Thymus (tissue), 11 donors: ENCODE data around the gene VWA5B1. TPM values are rescaled to one million over a fixed set of nuclear protein-coding genes. Genes with fewer than 3 reads are reported as not detected.

Source experiments
- DNase-seq, 9 donors: peaks; one replicate each; pipeline ENCODE4 v3.0.0-alpha.2; 2013; ENCODE audit warnings: low spot score in 9 of 9, low read depth in 6 of 9, missing footprints in 1 of 9
- H3K27ac ChIP-seq, 2 donors: one replicate each; pipeline ENCODE4 v1.5.1; 2013; ENCODE audit warnings: control low read depth in 1 of 2, low read depth in 1 of 2, low read length in 1 of 2, mild to moderate bottlenecking in 1 of 2, moderate library complexity in 1 of 2
- H3K27me3 ChIP-seq, 2 donors: one replicate each; pipeline ENCODE4 v1.5.1; 2013; ENCODE audit warnings: low read length in 1 of 2; ENCODE audit not compliant: control insufficient read depth in 2 of 2, insufficient read depth in 1 of 2
- H3K36me3 ChIP-seq, 2 donors: one replicate each; pipeline ENCODE4 v1.5.1; 2013; ENCODE audit warnings: low read length in 1 of 2, mild to moderate bottlenecking in 1 of 2, moderate library complexity in 1 of 2; ENCODE audit not compliant: control insufficient read depth in 2 of 2, insufficient read depth in 2 of 2
- H3K4me1 ChIP-seq, 2 donors: one replicate each; pipeline ENCODE4 v1.5.1; 2013; ENCODE audit warnings: low read length in 2 of 2; ENCODE audit not compliant: control insufficient read depth in 2 of 2, insufficient read depth in 2 of 2
- H3K4me3 ChIP-seq, 2 donors: one replicate each; pipeline ENCODE4 v1.5.1; 2013; ENCODE audit warnings: low read length in 2 of 2, control low read depth in 1 of 2, mild to moderate bottlenecking in 1 of 2
- H3K9me3 ChIP-seq, 2 donors: one replicate each; pipeline ENCODE4 v1.5.1; 2013; ENCODE audit warnings: low read length in 1 of 2, mild to moderate bottlenecking in 1 of 2; ENCODE audit not compliant: control insufficient read depth in 2 of 2, insufficient read depth in 1 of 2
- WGBS: extraction: QIAGEN DNeasy Blood & Tissue Kit; methylation state at CpG from one replicate; pipeline ENCODE4 v1.1.7; 2013; 5-methylcytosine and 5-hydroxymethylcytosine counted together
- polyA plus RNA-seq: library from polyadenylated mRNA; stranded (reverse); fragments of 200-250 nt; gene quantifications from one replicate; pipeline ENCODE4 v1.2.3, GENCODE V29; 2013
- total RNA-seq: library from RNA; stranded (reverse); fragments of 120-200 nt; gene quantifications from one replicate; pipeline ENCODE4 v1.2.4, GENCODE V29; 2013
- donor health status: healthy.

Gene VWA5B1
- total and polyA plus RNA-seq, 2 donors = 0.05 TPM

GRCh38 chr1:20276485-20277159, 14.1 kb upstream of the VWA5B1 start:
- H3K9me3 ChIP-seq = peaks cover 0 to 3% of the 10 kb centered on the region in 2 donors
- no peak overlapping the region for H3K27ac ChIP-seq
- no peak for DNase-seq
- H3K36me3 ChIP-seq = no peaks in the 10 kb centered on the region
- H3K4me1 ChIP-seq = no peaks in the 10 kb centered on the region
- WGBS = 86% methylated on average over 12 of the region's 12 CpGs
- no peak overlapping the region for H3K4me3 ChIP-seq
- no peaks in the 10 kb centered on the region for H3K27me3 ChIP-seq

- Histone ChIP-seq H3K4me1 (no peaks in the 10 kb centered on the region), H3K4me3 (no peak overlapping the region), H3K9me3 (no peaks in the 10 kb centered on the region), H3K27ac (no peak overlapping the region), H3K36me3 (no peaks in the 10 kb centered on the region), H3K27me3 (no peaks in the 10 kb centered on the region)
- no peak for DNase-seq
- 47% methylated on average over 4 of the region's 4 CpGs for WGBS
Observed at GRCh38 chr1:20278692-20279130, 12.0 kb upstream of the VWA5B1 start.

GRCh38 chr1:20279509-20279908, 11.2 kb upstream of the VWA5B1 start:
- 86% methylated on average over 7 of the region's 7 CpGs for WGBS
- Histone ChIP-seq H3K27me3 (no peaks in the 10 kb centered on the region), H3K4me3 (no peak overlapping the region), H3K9me3 (no peaks in the 10 kb centered on the region), H3K36me3 (no peaks in the 10 kb centered on the region), H3K4me1 (no peaks in the 10 kb centered on the region), H3K27ac (no peak overlapping the region)
- DNase-seq = no peak

- Histone ChIP-seq H3K36me3 (no peaks in the 10 kb centered on the region), H3K9me3 (no peaks in the 10 kb centered on the region), H3K4me3 (no peak overlapping the region), H3K27ac (no peak overlapping the region), H3K27me3 (no peaks in the 10 kb centered on the region), H3K4me1 (no peaks in the 10 kb centered on the region)
- WGBS = 90% methylated on average over 1 of the region's 1 CpG
- no peak for DNase-seq
Observed at GRCh38 chr1:20280341-20280740, 10.3 kb upstream of the VWA5B1 start.

GRCh38 chr1:20280906-20281305, 9.8 kb upstream of the VWA5B1 start:
- no peaks in the 10 kb centered on the region for H3K27me3 ChIP-seq
- WGBS = 94% methylated on average over 6 of the region's 6 CpGs
- no peaks in the 10 kb centered on the region for H3K9me3 ChIP-seq
- H3K4me1 ChIP-seq = no peaks in the 10 kb centered on the region
- no peak overlapping the region for H3K27ac ChIP-seq
- no peaks in the 10 kb centered on the region for H3K36me3 ChIP-seq
- no peak for DNase-seq
- H3K4me3 ChIP-seq = no peak overlapping the region

- no peak for DNase-seq
- Histone ChIP-seq H3K9me3 (no peaks in the 10 kb centered on the region), H3K27me3 (no peaks in the 10 kb centered on the region), H3K4me1 (no peaks in the 10 kb centered on the region), H3K36me3 (no peaks in the 10 kb centered on the region), H3K27ac (no peak overlapping the region), H3K4me3 (no peak overlapping the region)
- 62% methylated on average over 2 of the region's 2 CpGs for WGBS
Observed at GRCh38 chr1:20281801-20282200, 8.9 kb upstream of the VWA5B1 start.

- no peak overlapping the region for H3K27ac ChIP-seq
- 68% methylated on average over 5 of the region's 5 CpGs for WGBS
- H3K27me3 ChIP-seq = no peaks in the 10 kb centered on the region
- no peaks in the 10 kb centered on the region for H3K9me3 ChIP-seq
- H3K4me3 ChIP-seq = no peak overlapping the region
- no peaks in the 10 kb centered on the region for H3K4me1 ChIP-seq
- no peaks in the 10 kb centered on the region for H3K36me3 ChIP-seq
- DNase-seq = no peak
Observed at GRCh38 chr1:20282533-20282932, 8.1 kb upstream of the VWA5B1 start.

GRCh38 chr1:20284046-20284445, 6.6 kb upstream of the VWA5B1 start:
- no peak for DNase-seq
- no peaks in the 10 kb centered on the region for H3K4me1 ChIP-seq
- H3K9me3 ChIP-seq = no peaks in the 10 kb centered on the region
- no peaks in the 10 kb centered on the region for H3K36me3 ChIP-seq
- WGBS = 70% methylated on average over 2 of the region's 2 CpGs
- no peak overlapping the region for H3K4me3 ChIP-seq
- H3K27me3 ChIP-seq = no peaks in the 10 kb centered on the region
- H3K27ac ChIP-seq = no peak overlapping the region

- 96% methylated on average over 3 of the region's 3 CpGs for WGBS
- Histone ChIP-seq H3K4me3 (no peak overlapping the region), H3K36me3 (no peaks in the 10 kb centered on the region), H3K9me3 (no peaks in the 10 kb centered on the region), H3K4me1 (no peaks in the 10 kb centered on the region), H3K27me3 (peaks cover under 1 to 5% of the 10 kb centered on the region in 2 donors), H3K27ac (no peak overlapping the region)
- DNase-seq = no peak
Observed at GRCh38 chr1:20284625-20285024, 6.0 kb upstream of the VWA5B1 start.
